SK-N-SH treated with all-trans-retinoic acid at 6 μM for 48 hours (cell line): ENCODE results near the gene PSMC3.

Experiments used
- ATAC-seq: fragments of 200-7000 bp; cut with Tn5 transposase; 3 replicates; pipeline ENCODE4 v1.9.1; 2020; ENCODE audit warnings: mild to moderate bottlenecking, moderate library complexity
- ARNTL ChIP-seq: fragments of 450-650 bp; formaldehyde crosslinking; IDR thresholded peaks from 2 replicates; pipeline ENCODE4 v1.5.0; 2020; ENCODE audit warnings: low read depth, mild to moderate bottlenecking, moderate library complexity, borderline replicate concordance
- BACH2 ChIP-seq: fragments of 250-450 bp; sonication (Bioruptor Pico); IDR thresholded peaks from 2 replicates; pipeline ENCODE4 v1.9.0; 2021; ENCODE audit warnings: mild to moderate bottlenecking, borderline replicate concordance
- CSDC2 ChIP-seq: fragments of 250-450 bp; sonication (Bioruptor Pico); IDR thresholded peaks from 2 replicates; pipeline ENCODE4 v1.5.0; 2020; ENCODE audit warnings: mild to moderate bottlenecking, moderate library complexity
- OSR1 ChIP-seq: fragments of 250-450 bp; sonication (Bioruptor Pico); IDR thresholded peaks from 2 replicates; pipeline ENCODE4 v1.8.0; 2022; ENCODE audit warnings: moderate library complexity, mild to moderate bottlenecking, inconsistent platforms
- POU6F1 ChIP-seq: fragments of 250-450 bp; sonication (Bioruptor Pico); IDR thresholded peaks from 2 replicates; pipeline ENCODE4 v1.8.0; 2021; ENCODE audit warnings: low read depth, mild to moderate bottlenecking, moderate library complexity, borderline replicate concordance
- PPARA ChIP-seq: fragments of 250-450 bp; sonication (Bioruptor Pico); IDR thresholded peaks from 2 replicates; pipeline ENCODE4 v1.5.0; 2020; ENCODE audit warnings: mild to moderate bottlenecking, borderline replicate concordance
- RARB ChIP-seq: fragments of 250-450 bp; sonication (Bioruptor Pico); IDR thresholded peaks from 2 replicates; pipeline ENCODE4 v1.8.0; 2021; ENCODE audit warnings: mild to moderate bottlenecking, moderate library complexity
- SNAI2 ChIP-seq: fragments of 250-450 bp; sonication (Bioruptor Pico); IDR thresholded peaks from 2 replicates; pipeline ENCODE4 v1.5.0; 2020; ENCODE audit warnings: mild to moderate bottlenecking, moderate library complexity
- TCF4 ChIP-seq: fragments of 250-450 bp; sonication (Bioruptor Pico); IDR thresholded peaks from 2 replicates; pipeline ENCODE4 v1.8.0; 2021; ENCODE audit warnings: mild to moderate bottlenecking, moderate library complexity, borderline replicate concordance
- TSHZ2 ChIP-seq: fragments of 250-450 bp; sonication (Bioruptor Pico); IDR thresholded peaks from 2 replicates; pipeline ENCODE4 v1.5.0; 2020; ENCODE audit warnings: mild to moderate bottlenecking, moderate library complexity
- ZC3H10 ChIP-seq: fragments of 250-450 bp; sonication (Bioruptor Pico); IDR thresholded peaks from 2 replicates; pipeline ENCODE4 v1.5.1; 2021; ENCODE audit warnings: mild to moderate bottlenecking, moderate library complexity
- ZFP3 ChIP-seq: fragments of 250-450 bp; sonication (Bioruptor Pico); IDR thresholded peaks from 2 replicates; pipeline ENCODE4 v1.5.0; 2020; ENCODE audit warnings: mild to moderate bottlenecking, moderate library complexity
- ZFP30 ChIP-seq: fragments of 450-650 bp; formaldehyde crosslinking; IDR thresholded peaks from 2 replicates; pipeline ENCODE4 v1.5.0; 2022; ENCODE audit warnings: mild to moderate bottlenecking, moderate library complexity
- ZNF565 ChIP-seq: fragments of 450-650 bp; formaldehyde crosslinking; conservative IDR thresholded peaks from 2 replicates; pipeline ENCODE4 v1.5.0; 2020; ENCODE audit warnings: low read depth, mild to moderate bottlenecking, moderate library complexity
- ZNF70 ChIP-seq: fragments of 450-650 bp; formaldehyde crosslinking; IDR thresholded peaks from 2 replicates; pipeline ENCODE4 v1.5.0; 2020; ENCODE audit warnings: mild to moderate bottlenecking, moderate library complexity
- ZNF8 ChIP-seq: fragments of 450-650 bp; formaldehyde crosslinking; IDR thresholded peaks from 2 replicates; pipeline ENCODE4 v1.5.0; 2020; ENCODE audit warnings: mild to moderate bottlenecking, moderate library complexity
- TF ChIP-seq, protein P1 (sequence below): fragments of 250-450 bp; sonication (Bioruptor Pico); IDR thresholded peaks from 2 replicates; pipeline ENCODE4 v1.5.1; 2020; ENCODE audit warnings: low read depth, mild to moderate bottlenecking, moderate library complexity
- TF ChIP-seq, protein P2 (sequence below): fragments of 250-450 bp; sonication (Bioruptor Pico); IDR thresholded peaks from 2 replicates; pipeline ENCODE4 v1.8.0; 2020; ENCODE audit warnings: mild to moderate bottlenecking, moderate library complexity, borderline replicate concordance
- TF ChIP-seq, protein P3 (sequence below): fragments of 250-450 bp; sonication (Bioruptor Pico); IDR thresholded peaks from 2 replicates; pipeline ENCODE4 v1.5.1; 2021; ENCODE audit warnings: mild to moderate bottlenecking, moderate library complexity

PSMC3 gene

GRCh38 chr11:47377571-47378009, 48.6 kb downstream of the PSMC3 start:
- TF ChIP-seq, protein P1, sequence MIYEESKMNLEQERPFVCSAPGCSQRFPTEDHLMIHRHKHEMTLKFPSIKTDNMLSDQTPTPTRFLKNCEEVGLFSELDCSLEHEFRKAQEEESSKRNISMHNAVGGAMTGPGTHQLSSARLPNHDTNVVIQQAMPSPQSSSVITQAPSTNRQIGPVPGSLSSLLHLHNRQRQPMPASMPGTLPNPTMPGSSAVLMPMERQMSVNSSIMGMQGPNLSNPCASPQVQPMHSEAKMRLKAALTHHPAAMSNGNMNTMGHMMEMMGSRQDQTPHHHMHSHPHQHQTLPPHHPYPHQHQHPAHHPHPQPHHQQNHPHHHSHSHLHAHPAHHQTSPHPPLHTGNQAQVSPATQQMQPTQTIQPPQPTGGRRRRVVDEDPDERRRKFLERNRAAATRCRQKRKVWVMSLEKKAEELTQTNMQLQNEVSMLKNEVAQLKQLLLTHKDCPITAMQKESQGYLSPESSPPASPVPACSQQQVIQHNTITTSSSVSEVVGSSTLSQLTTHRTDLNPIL (CRISPR knock-in tag): no peak
- TF ChIP-seq ZC3H10 (CRISPR knock-in tag): no peak
- TF ChIP-seq, protein P2, sequence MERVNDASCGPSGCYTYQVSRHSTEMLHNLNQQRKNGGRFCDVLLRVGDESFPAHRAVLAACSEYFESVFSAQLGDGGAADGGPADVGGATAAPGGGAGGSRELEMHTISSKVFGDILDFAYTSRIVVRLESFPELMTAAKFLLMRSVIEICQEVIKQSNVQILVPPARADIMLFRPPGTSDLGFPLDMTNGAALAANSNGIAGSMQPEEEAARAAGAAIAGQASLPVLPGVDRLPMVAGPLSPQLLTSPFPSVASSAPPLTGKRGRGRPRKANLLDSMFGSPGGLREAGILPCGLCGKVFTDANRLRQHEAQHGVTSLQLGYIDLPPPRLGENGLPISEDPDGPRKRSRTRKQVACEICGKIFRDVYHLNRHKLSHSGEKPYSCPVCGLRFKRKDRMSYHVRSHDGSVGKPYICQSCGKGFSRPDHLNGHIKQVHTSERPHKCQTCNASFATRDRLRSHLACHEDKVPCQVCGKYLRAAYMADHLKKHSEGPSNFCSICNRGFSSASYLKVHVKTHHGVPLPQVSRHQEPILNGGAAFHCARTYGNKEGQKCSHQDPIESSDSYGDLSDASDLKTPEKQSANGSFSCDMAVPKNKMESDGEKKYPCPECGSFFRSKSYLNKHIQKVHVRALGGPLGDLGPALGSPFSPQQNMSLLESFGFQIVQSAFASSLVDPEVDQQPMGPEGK: no peak
- TF ChIP-seq ARNTL (CRISPR knock-in tag): no peak
- no peak for TF ChIP-seq TCF4 (CRISPR knock-in tag)
- TF ChIP-seq, protein P3, sequence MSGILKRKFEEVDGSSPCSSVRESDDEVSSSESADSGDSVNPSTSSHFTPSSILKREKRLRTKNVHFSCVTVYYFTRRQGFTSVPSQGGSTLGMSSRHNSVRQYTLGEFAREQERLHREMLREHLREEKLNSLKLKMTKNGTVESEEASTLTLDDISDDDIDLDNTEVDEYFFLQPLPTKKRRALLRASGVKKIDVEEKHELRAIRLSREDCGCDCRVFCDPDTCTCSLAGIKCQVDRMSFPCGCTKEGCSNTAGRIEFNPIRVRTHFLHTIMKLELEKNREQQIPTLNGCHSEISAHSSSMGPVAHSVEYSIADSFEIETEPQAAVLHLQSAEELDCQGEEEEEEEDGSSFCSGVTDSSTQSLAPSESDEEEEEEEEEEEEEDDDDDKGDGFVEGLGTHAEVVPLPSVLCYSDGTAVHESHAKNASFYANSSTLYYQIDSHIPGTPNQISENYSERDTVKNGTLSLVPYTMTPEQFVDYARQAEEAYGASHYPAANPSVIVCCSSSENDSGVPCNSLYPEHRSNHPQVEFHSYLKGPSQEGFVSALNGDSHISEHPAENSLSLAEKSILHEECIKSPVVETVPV (CRISPR knock-in tag): no peak
- TF ChIP-seq ZNF8: no peak
- TF ChIP-seq RARB (CRISPR knock-in tag): no peak
- TF ChIP-seq OSR1 (CRISPR knock-in tag): no peak
- no peak for TF ChIP-seq PPARA
- no peak for TF ChIP-seq SNAI2
- no peak for TF ChIP-seq ZNF565 (CRISPR knock-in tag)
- no peak for TF ChIP-seq BACH2 (CRISPR knock-in tag)
- no peak for TF ChIP-seq TSHZ2
- no peak for TF ChIP-seq CSDC2 (CRISPR knock-in tag)
- no peak for TF ChIP-seq ZFP3 (CRISPR knock-in tag)
- TF ChIP-seq ZNF70 (CRISPR knock-in tag): no peak
- no peak for TF ChIP-seq ZFP30 (CRISPR knock-in tag)
- ATAC-seq: no peak

DNA sequence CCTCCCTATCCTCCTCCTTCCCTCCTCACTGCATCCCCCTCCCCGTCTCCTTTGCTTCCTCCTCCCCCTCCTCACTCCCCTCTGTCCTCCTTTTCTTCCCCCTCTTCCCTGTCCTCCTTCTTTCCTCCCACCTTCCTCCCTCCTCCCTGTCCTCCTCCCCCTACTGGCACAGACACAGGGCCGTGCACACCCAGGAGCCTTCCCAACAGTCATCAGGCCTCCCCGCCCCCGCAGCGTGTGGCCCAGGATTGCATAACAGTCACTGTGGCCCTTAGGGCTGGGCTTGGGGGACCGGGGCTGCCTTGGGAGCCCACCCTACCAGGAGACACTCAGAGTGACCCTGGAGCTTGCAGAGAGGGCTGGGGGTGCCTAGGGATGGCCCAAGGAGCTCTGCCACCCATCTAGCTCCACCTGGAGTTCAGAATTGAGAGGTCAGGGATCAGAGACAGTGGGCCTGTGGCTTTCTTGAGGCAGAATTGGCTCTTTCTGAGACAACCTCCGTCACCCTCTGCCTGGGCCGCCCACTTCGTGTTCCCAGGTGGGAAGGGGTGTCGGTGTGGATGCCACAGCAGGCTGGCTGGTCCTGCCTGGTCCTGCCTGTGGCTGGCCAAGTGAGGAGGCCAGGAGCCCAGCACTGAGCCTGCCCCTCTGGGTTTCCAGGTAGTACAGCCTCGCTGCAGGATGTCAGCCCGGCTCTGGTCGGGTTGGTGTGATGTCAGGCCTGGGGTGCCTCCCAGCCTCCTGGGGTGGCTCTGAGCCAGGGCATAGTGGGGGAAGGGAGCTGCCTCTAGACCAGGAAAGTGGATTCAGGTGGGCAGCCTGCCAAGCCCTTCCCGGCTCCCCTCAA, 49.5 kb downstream of the PSMC3 start:
- no peak for ATAC-seq
- TF ChIP-seq RARB (CRISPR knock-in tag): no peak
- no peak for TF ChIP-seq TSHZ2
- no peak for TF ChIP-seq ZNF8
- TF ChIP-seq, protein P1 (CRISPR knock-in tag): no peak
- TF ChIP-seq, protein P3 (CRISPR knock-in tag): no peak
- no peak for TF ChIP-seq OSR1 (CRISPR knock-in tag)
- TF ChIP-seq CSDC2 (CRISPR knock-in tag): no peak
- no peak for TF ChIP-seq POU6F1 (CRISPR knock-in tag)
- TF ChIP-seq ZFP30 (CRISPR knock-in tag): no peak
- no peak for TF ChIP-seq ZC3H10 (CRISPR knock-in tag)
- TF ChIP-seq ZNF70 (CRISPR knock-in tag): no peak
